Fibroblast of lung (primary cell): ENCODE data around the gene CDK13. TPM values are rescaled to one million over a fixed set of nuclear protein-coding genes. Genes with fewer than 3 reads are reported as not detected.

Experiments
- DNase-seq, 2 donors: peaks; one replicate each; pipeline versions ENCODE4 v3.0.0 to v3.0.0-alpha.2; 2010; ENCODE audit warnings: low read depth in 2 of 2
- H2AFZ ChIP-seq: 2 replicates; pipeline ENCODE4 v1.5.1; 2012; ENCODE audit warnings: low read length, control low read depth, inconsistent platforms
- H3K27ac ChIP-seq: 2 replicates; pipeline ENCODE4 v1.5.1; 2011; ENCODE audit warnings: low read length, control low read depth; ENCODE audit not compliant: insufficient read depth
- H3K27me3 ChIP-seq: 2 replicates; pipeline ENCODE4 v1.5.1; 2011; ENCODE audit warnings: mild to moderate bottlenecking, low read length; ENCODE audit not compliant: control insufficient read depth, insufficient read depth
- H3K36me3 ChIP-seq: 2 replicates; pipeline ENCODE4 v1.5.1; 2011; ENCODE audit warnings: low read length; ENCODE audit not compliant: control insufficient read depth, insufficient read depth
- H3K4me1 ChIP-seq: 2 replicates; pipeline ENCODE4 v1.5.1; 2011; ENCODE audit warnings: low read length; ENCODE audit not compliant: control insufficient read depth, insufficient read depth; ENCODE audit errors: extremely low read depth
- H3K4me2 ChIP-seq: 2 replicates; pipeline ENCODE4 v1.5.1; 2011; ENCODE audit warnings: low read length, control low read depth; ENCODE audit not compliant: insufficient read depth; ENCODE audit errors: extremely low read depth
- H3K4me3 ChIP-seq, 4 experiments: fragments of 200-600 bp in 1 of 4; sonication (generic) in 1 of 4; replicated peaks in 1 of 4; 2 replicates each; pipeline ENCODE4 v1.5.1; 2011 to 2016; ENCODE audit warnings: low read length in 4 of 4, low read depth in 3 of 4, mild to moderate bottlenecking in 3 of 4, control low read depth in 2 of 4, inconsistent platforms in 1 of 4, mixed read lengths in 1 of 4; ENCODE audit not compliant: insufficient read depth in 1 of 4; ENCODE audit errors: control extremely low read depth in 1 of 4
- H3K79me2 ChIP-seq: 2 replicates; pipeline ENCODE4 v1.5.1; 2012; ENCODE audit warnings: mild to moderate bottlenecking, low read length, inconsistent platforms; ENCODE audit not compliant: control insufficient read depth, insufficient read depth
- H3K9ac ChIP-seq: 2 replicates; pipeline ENCODE4 v1.5.1; 2011; ENCODE audit warnings: mild to moderate bottlenecking, low read length, control low read depth; ENCODE audit not compliant: insufficient read depth
- H3K9me3 ChIP-seq: 2 replicates; pipeline ENCODE4 v1.5.1; 2012; ENCODE audit warnings: low read depth, low read length; ENCODE audit not compliant: control insufficient read depth, insufficient read depth
- H4K20me1 ChIP-seq: 2 replicates; pipeline ENCODE4 v1.5.1; 2011; ENCODE audit warnings: low read length; ENCODE audit not compliant: control insufficient read depth, insufficient read depth; ENCODE audit errors: extremely low read depth
- CTCF ChIP-seq, 2 donors: IDR thresholded peaks in 1 of 2; conservative IDR thresholded peaks in 1 of 2; 1 replicate in 1 of 2; 2 replicates in 1 of 2; pipeline ENCODE4 v1.5.1; 2011 to 2012; ENCODE audit warnings: low read length in 2 of 2, control low read depth in 1 of 2, inconsistent platforms in 1 of 2, low read depth in 1 of 2, mild to moderate bottlenecking in 1 of 2
- EZH2 ChIP-seq: IDR thresholded peaks from 2 replicates; pipeline ENCODE4 v1.5.1; 2012; ENCODE audit warnings: low read length, control low read depth, mild to moderate bottlenecking; ENCODE audit errors: missing control alignments
- polyA plus RNA-seq, 2 donors: library from polyadenylated mRNA; depleted of rRNA in 1 of 2; stranded (reverse) in 1 of 2; unstranded in 1 of 2; fragments of >200 nt; gene quantifications; 2 replicates each; pipeline ENCODE4 v1.2.1, GENCODE V29; 2011 to 2012; ENCODE audit warnings: missing spikeins in 1 of 2
- total RNA-seq: library from RNA; depleted of rRNA; stranded (reverse); fragments of >200 nt; gene quantifications from 2 replicates; pipeline ENCODE4 v1.2.1, GENCODE V29; 2014

CDK13 gene
- total and polyA plus RNA-seq, 2 donors (not counting 1 experiment from before 2014, with no cell fraction given): 35.3 to 76.8 TPM

- Histone ChIP-seq H3K4me1 (no peaks in the 10 kb centered on the region), H3K36me3 (no peaks in the 10 kb centered on the region), H3K4me3 (no peak overlapping the region), H3K27ac (no peak overlapping the region), H2AFZ (no peak overlapping the region), H3K79me2 (no peaks in the 10 kb centered on the region), H3K4me2 (peak overlapping the region; percentile 13), H3K9ac (no peak overlapping the region), H3K27me3 (peaks cover 10% of the 10 kb centered on the region), H3K9me3 (no peaks in the 10 kb centered on the region), H4K20me1 (no peaks in the 10 kb centered on the region)
- no peak for DNase-seq
- no peak for TF ChIP-seq CTCF (conservative IDR thresholded peaks at IDR 0.05 in 1 of 2, IDR thresholded peaks at IDR 0.05 in 1 of 2; ENCODE audit: low read depth in 1 of 2, low read length in 2 of 2)
- TF ChIP-seq EZH2: no peak
Measured at GRCh38 chr7:39921506-39922175, 28.4 kb upstream of the CDK13 start.

- H3K79me2 ChIP-seq: no peaks in the 10 kb centered on the region
- peaks cover 10% of the 10 kb centered on the region for H3K27me3 ChIP-seq
- no peaks in the 10 kb centered on the region for H3K4me1 ChIP-seq
- H3K27ac ChIP-seq: no peak overlapping the region
- no peaks in the 10 kb centered on the region for H4K20me1 ChIP-seq
- no peak for DNase-seq
- no peak overlapping the region for H3K4me3 ChIP-seq
- no peak overlapping the region for H2AFZ ChIP-seq
- no peak overlapping the region for H3K4me2 ChIP-seq
- H3K36me3 ChIP-seq: no peaks in the 10 kb centered on the region
- H3K9ac ChIP-seq: no peak overlapping the region
- no peak for TF ChIP-seq EZH2
- no peak for TF ChIP-seq CTCF (conservative IDR thresholded peaks at IDR 0.05 in 1 of 2, IDR thresholded peaks at IDR 0.05 in 1 of 2; ENCODE audit: low read depth in 1 of 2, low read length in 2 of 2)
- no peaks in the 10 kb centered on the region for H3K9me3 ChIP-seq
Measured at GRCh38 chr7:39922580-39922979, 27.5 kb upstream of the CDK13 start.

GRCh38 chr7:39923091-39923490 lies 27.0 kb upstream of the CDK13 start:
- Histone ChIP-seq H3K36me3 (no peaks in the 10 kb centered on the region), H4K20me1 (no peaks in the 10 kb centered on the region), H3K4me1 (no peaks in the 10 kb centered on the region), H3K4me3 (no peak overlapping the region), H3K27me3 (peaks cover 10% of the 10 kb centered on the region), H3K79me2 (no peaks in the 10 kb centered on the region), H3K27ac (no peak overlapping the region), H3K9ac (no peak overlapping the region), H2AFZ (no peak overlapping the region), H3K4me2 (no peak overlapping the region), H3K9me3 (no peaks in the 10 kb centered on the region)
- TF ChIP-seq CTCF (conservative IDR thresholded peaks at IDR 0.05 in 1 of 2, IDR thresholded peaks at IDR 0.05 in 1 of 2; ENCODE audit: low read depth in 1 of 2, low read length in 2 of 2) (no peak), EZH2 (no peak)
- no peak for DNase-seq
